ENCODE data around the gene IQCK.

Gene IQCK

GRCh38 chr16:19718624-19718965 lies 524 bp downstream of the IQCK start:
- no peak for DNase-seq (ENCODE audit: low spot score)

GRCh38 chr16:19722269-19722952 lies 4.3 kb downstream of the IQCK start:
- no peak for DNase-seq (ENCODE audit: low spot score)

GRCh38 chr16:19722981-19723380 lies 4.9 kb downstream of the IQCK start:
- no peak for DNase-seq (ENCODE audit: low spot score)

GRCh38 chr16:19728636-19728965 lies 10.5 kb downstream of the IQCK start:
- DNase-seq (ENCODE audit: low spot score) = no peak

- no peak for DNase-seq (ENCODE audit: low spot score)
Measured at GRCh38 chr16:19733551-19733950, 15.5 kb downstream of the IQCK start.

GRCh38 chr16:19735074-19735867 lies 17.2 kb downstream of the IQCK start:
- DNase-seq (ENCODE audit: low spot score) = no peak

GRCh38 chr16:19737306-19738038 lies 19.4 kb downstream of the IQCK start:
- DNase-seq (ENCODE audit: low spot score) = no peak

- no peak for DNase-seq (ENCODE audit: low spot score)
Measured at GRCh38 chr16:19741354-19741753, 23.3 kb downstream of the IQCK start.

- DNase-seq (ENCODE audit: low spot score) = no peak
Measured at GRCh38 chr16:19743816-19744159, 25.7 kb downstream of the IQCK start.

GRCh38 chr16:19744670-19745069 lies 26.6 kb downstream of the IQCK start:
- no peak for DNase-seq (ENCODE audit: low spot score)

GRCh38 chr16:19745286-19746010 lies 27.4 kb downstream of the IQCK start:
- DNase-seq (ENCODE audit: low spot score) = no peak

GRCh38 chr16:19746561-19746960 lies 28.5 kb downstream of the IQCK start:
- no peak for DNase-seq (ENCODE audit: low spot score)

- no peak for DNase-seq (ENCODE audit: low spot score)
Measured at GRCh38 chr16:19748389-19749168, 30.5 kb downstream of the IQCK start.

GRCh38 chr16:19749571-19750080 lies 31.6 kb downstream of the IQCK start:
- no peak for DNase-seq (ENCODE audit: low spot score)

GRCh38 chr16:19751478-19752385 lies 33.7 kb downstream of the IQCK start:
- DNase-seq (ENCODE audit: low spot score) = no peak

GRCh38 chr16:19753815-19754643 lies 36.0 kb downstream of the IQCK start:
- DNase-seq (ENCODE audit: low spot score) = no peak

GRCh38 chr16:19754644-19755036 lies 36.6 kb downstream of the IQCK start:
- no peak for DNase-seq (ENCODE audit: low spot score)

- no peak for DNase-seq (ENCODE audit: low spot score)
Measured at GRCh38 chr16:19755268-19755667, 37.2 kb downstream of the IQCK start.

- DNase-seq (ENCODE audit: low spot score) = no peak
Measured at GRCh38 chr16:19757026-19757425, 39.0 kb downstream of the IQCK start.
